Measurements from ENCODE around the gene ZFPM1.

DNA sequence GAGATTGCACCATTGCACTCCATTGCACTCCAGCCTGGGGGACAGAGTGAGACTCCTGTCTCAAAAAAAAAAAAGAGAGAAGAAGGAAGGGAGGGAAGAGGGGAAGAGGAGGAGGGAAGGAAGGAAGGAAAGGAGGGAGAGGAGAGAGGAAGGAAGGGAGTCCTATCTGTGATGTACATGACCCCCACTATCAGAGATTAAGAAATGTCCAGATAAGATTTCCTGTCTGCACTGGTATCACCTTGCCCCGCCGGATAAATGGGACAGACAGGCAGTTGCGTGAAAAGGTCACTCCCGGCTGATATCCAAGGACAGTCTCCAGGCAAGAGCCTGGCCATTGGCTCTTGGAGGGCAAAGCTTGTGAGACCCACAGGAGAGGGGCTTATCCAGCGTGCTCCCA lies 5.2 kb upstream of the ZFPM1 start:
- TF ChIP-seq POLR2A (IDR thresholded peaks at IDR 0.05) (no peak), CTCF (IDR thresholded peaks at IDR 0.05) (no peak)

Data from body of pancreas (tissue), 4 donors.